Endothelial cell of umbilical vein (primary cell): ENCODE data around the gene CYP46A1. TPM values are rescaled to one million over a fixed set of nuclear protein-coding genes. Genes with fewer than 3 reads are reported as not detected.

Source experiments
- BruUV-seq: library from RNA; stranded (reverse); fragments of 400-500 nt; replicated peaks from 2 replicates; lab custom pipeline; 2021; lab: Mats Ljungman, UMichigan
- CTCF ChIA-PET: fragments of 300-600, 350-600 bp; sonication (Branson Sonifier 250); formaldehyde crosslinking; loops from one replicate; lab custom pipeline; 2021; ENCODE audit warnings: antibody characterized with exemption, inconsistent platforms; lab: Charles Lee
- POLR2A ChIA-PET: fragments of 300-600, 350-600 bp; sonication (Branson Sonifier 250); formaldehyde crosslinking; loops from one replicate; lab custom pipeline; 2021; ENCODE audit warnings: antibody characterized with exemption, inconsistent platforms; lab: Charles Lee
- DNase-seq: peaks from one replicate; pipeline ENCODE4 v3.0.0-alpha.2; 2011; ENCODE audit warnings: low read depth, low spot score
- FAIRE-seq: peaks from 2 replicates; lab custom pipeline; 2011; peaks lifted over from hg19 to GRCh38; lab: Jason Lieb, UNC
- H2AFZ ChIP-seq: 2 replicates; pipeline ENCODE4 v1.6.0; 2012; ENCODE audit warnings: low read depth, low read length, control low read depth, inconsistent platforms
- H3K27ac ChIP-seq: 2 replicates; pipeline ENCODE4 v1.5.1; 2011; ENCODE audit warnings: low read depth, mild to moderate bottlenecking, control low read depth, low read length, moderate library complexity; ENCODE audit not compliant: insufficient read depth
- H3K27me3 ChIP-seq, 2 experiments: 2 replicates each; pipeline versions ENCODE4 v1.6.0 to v1.6.1; 2011; ENCODE audit warnings: low read length in 2 of 2, mixed read lengths in 1 of 2; ENCODE audit not compliant: control insufficient read depth in 2 of 2, insufficient read depth in 2 of 2
- H3K36me3 ChIP-seq, 2 experiments: 2 replicates in 1 of 2; 3 replicates in 1 of 2; pipeline ENCODE4 v1.5.1; 2011; ENCODE audit warnings: low read length in 2 of 2, mild to moderate bottlenecking in 1 of 2, moderate library complexity in 1 of 2; ENCODE audit not compliant: control insufficient read depth in 2 of 2, insufficient read depth in 2 of 2; ENCODE audit errors: extremely low read depth in 1 of 2
- H3K4me1 ChIP-seq: 3 replicates; pipeline ENCODE4 v1.5.1; 2011; ENCODE audit warnings: mild to moderate bottlenecking, low read length; ENCODE audit not compliant: control insufficient read depth, insufficient read depth; ENCODE audit errors: extremely low read depth
- H3K4me2 ChIP-seq: 2 replicates; pipeline ENCODE4 v1.6.1; 2011; ENCODE audit warnings: low read length, control low read depth, mixed read lengths; ENCODE audit not compliant: insufficient read depth
- H3K4me3 ChIP-seq, 3 experiments: fragments of 200-600 bp in 1 of 3; sonication (generic), shearing (Covaris generic) in 1 of 3; replicated peaks in 1 of 3; 2 replicates each; pipeline ENCODE4 v1.5.1; 2011 to 2016; ENCODE audit warnings: control low read depth in 3 of 3, low read length in 3 of 3, mild to moderate bottlenecking in 2 of 3, inconsistent platforms in 1 of 3, low read depth in 1 of 3, moderate library complexity in 1 of 3; ENCODE audit not compliant: insufficient read depth in 1 of 3
- H3K79me2 ChIP-seq: 2 replicates; pipeline ENCODE4 v1.6.0; 2012; ENCODE audit warnings: low read length, inconsistent platforms; ENCODE audit not compliant: control insufficient read depth, insufficient read depth
- H3K9ac ChIP-seq: replicated peaks from 2 replicates; pipeline ENCODE3; 2011; ENCODE audit warnings: low read length, control low read depth; ENCODE audit not compliant: insufficient read depth; ENCODE audit errors: extremely low read depth
- H3K9me1 ChIP-seq: replicated peaks from 3 replicates; pipeline ENCODE4 v1.6.0; 2011; ENCODE audit warnings: mild to moderate bottlenecking, low read length; ENCODE audit not compliant: control insufficient read depth, insufficient read depth; ENCODE audit errors: extremely low read depth
- H3K9me3 ChIP-seq: replicated peaks from 2 replicates; pipeline ENCODE4 v1.5.1; 2012; ENCODE audit warnings: low read length, inconsistent platforms; ENCODE audit not compliant: control insufficient read depth, insufficient read depth
- H4K20me1 ChIP-seq: replicated peaks from 2 replicates; pipeline ENCODE3; 2011; ENCODE audit warnings: mild to moderate bottlenecking, low read length; ENCODE audit not compliant: control insufficient read depth, insufficient read depth; ENCODE audit errors: extremely low read depth
- CTCF ChIP-seq, 2 donors: IDR thresholded peaks; 1 replicate in 1 of 2; 2 replicates in 1 of 2; pipeline ENCODE4 v1.5.1; 2011; ENCODE audit warnings: low read length in 2 of 2, mild to moderate bottlenecking in 2 of 2, moderate library complexity in 2 of 2, control low read depth in 1 of 2, inconsistent platforms in 1 of 2, low read depth in 1 of 2; ENCODE audit not compliant: insufficient read depth in 1 of 2; ENCODE audit errors: extremely low read depth in 1 of 2
- EZH2 ChIP-seq: IDR thresholded peaks from 2 replicates; pipeline ENCODE4 v1.6.1; 2012; ENCODE audit warnings: borderline replicate concordance, low read depth, mild to moderate bottlenecking, moderate library complexity, low read length, inconsistent platforms; ENCODE audit not compliant: severe bottlenecking
- FOS ChIP-seq: IDR thresholded peaks from 2 replicates; pipeline ENCODE4 v1.6.1; 2011; ENCODE audit warnings: mild to moderate bottlenecking, low read length, moderate library complexity, borderline replicate concordance; ENCODE audit not compliant: insufficient read depth
- GATA2 ChIP-seq: IDR thresholded peaks from 2 replicates; pipeline ENCODE4 v1.7.0; 2011; ENCODE audit warnings: low read depth, mild to moderate bottlenecking, moderate library complexity, mixed read lengths, low read length; ENCODE audit not compliant: insufficient read length, insufficient read depth
- JUN ChIP-seq: IDR thresholded peaks from 2 replicates; pipeline ENCODE4 v1.6.1; 2011; ENCODE audit warnings: borderline replicate concordance, low read depth; ENCODE audit not compliant: insufficient read length, insufficient read depth
- MYC ChIP-seq: IDR thresholded peaks from one replicate; pipeline ENCODE4 v1.6.1; 2011; ENCODE audit warnings: mild to moderate bottlenecking, low read depth, low read length
- POLR2A ChIP-seq: IDR thresholded peaks from 2 replicates; pipeline ENCODE4 v1.6.1; 2012; ENCODE audit warnings: low read depth, mild to moderate bottlenecking, control low read depth, low read length
- POLR2AphosphoS5 ChIP-seq: IDR thresholded peaks from 2 replicates; pipeline ENCODE4 v1.6.1; 2012; ENCODE audit warnings: low read depth, mild to moderate bottlenecking, control low read depth, low read length, moderate library complexity; ENCODE audit not compliant: insufficient read depth
- dilution Hi-C: fragments of 300-500 bp; cut with MboI; formaldehyde crosslinking; loops from one replicate; pipeline ENCODE4 v1.15.0; 2019; ENCODE audit warnings: low sequenced_read_pairs; ENCODE audit not compliant: extremely low pct_ligation_motif_present
- intact Hi-C: fragments of 100-400 bp; cut with micrococcal nuclease; formaldehyde crosslinking; loops from one replicate; pipeline ENCODE4 v1.10.0; 2022
- polyA plus RNA-seq, 4 experiments: library from polyadenylated mRNA; depleted of rRNA in 3 of 4; stranded (reverse) in 3 of 4; unstranded in 1 of 4; fragments of >200 nt; gene quantifications; 2 replicates each; pipeline versions ENCODE4 v1.2.1 to v1.2.3, GENCODE V29; 2011 to 2012; ENCODE audit warnings: missing spikeins in 1 of 4
- total RNA-seq: library from RNA; stranded (reverse); gene quantifications from 2 replicates; pipeline ENCODE4 v1.2.3, GENCODE V29; 2021
- TF ChIP-seq, protein P1 (sequence below): IDR thresholded peaks from 2 replicates; pipeline ENCODE4 v1.6.1; 2011; ENCODE audit not compliant: insufficient read depth, insufficient read length

Gene CYP46A1
- total and polyA plus RNA-seq, 2 donors (not counting 3 experiments of a cell fraction or from before 2014, with no cell fraction given), result 0.03 to 0.24 TPM

DNA sequence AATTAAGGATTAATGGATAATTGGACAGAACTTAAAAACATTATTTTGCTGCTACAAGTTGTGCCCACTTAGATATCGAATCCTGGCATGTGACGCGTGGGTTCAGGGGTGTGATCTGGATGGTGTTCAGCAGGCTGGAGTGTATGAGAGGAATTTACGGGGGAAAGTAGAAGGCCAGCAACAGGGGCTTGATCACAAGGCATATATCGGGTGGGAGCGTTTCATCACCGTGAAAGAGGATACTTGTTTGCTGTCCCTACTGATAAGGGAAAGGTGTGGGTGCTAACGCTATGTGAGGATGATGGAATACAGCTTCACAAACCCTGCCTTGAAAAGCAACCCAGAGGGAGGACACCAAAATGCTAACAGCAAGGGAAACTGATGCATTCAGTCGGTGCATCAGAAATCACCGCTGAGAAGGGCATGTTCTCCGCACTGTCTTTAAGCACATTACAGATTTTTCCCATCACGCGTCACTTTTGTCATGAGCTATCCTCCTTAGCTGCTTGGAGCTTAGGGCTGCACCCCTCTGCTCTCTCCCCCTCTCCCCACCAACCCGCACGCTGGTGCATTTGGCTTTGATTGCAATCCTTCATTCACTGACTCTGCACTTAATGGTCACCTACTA, 25.8 kb upstream of the CYP46A1 start:
- dilution Hi-C loops, result no loop called here
- no peaks in the 10 kb centered on the region for H3K79me2 ChIP-seq
- no peaks in the 10 kb centered on the region for H3K36me3 ChIP-seq
- H3K4me1 ChIP-seq, result no peaks in the 10 kb centered on the region
- H3K4me2 ChIP-seq, result no peak overlapping the region
- no peak for DNase-seq
- TF ChIP-seq POLR2A (no peak), FOS (no peak), GATA2 (no peak), MYC (no peak), POLR2AphosphoS5 (no peak), JUN (no peak), CTCF (IDR thresholded peaks at IDR 0.05; ENCODE audit: extremely low read depth in 1 of 2, insufficient read depth in 1 of 2, low read depth in 1 of 2, low read length in 2 of 2) (no peak), EZH2 (no peak)
- TF ChIP-seq, protein P1, sequence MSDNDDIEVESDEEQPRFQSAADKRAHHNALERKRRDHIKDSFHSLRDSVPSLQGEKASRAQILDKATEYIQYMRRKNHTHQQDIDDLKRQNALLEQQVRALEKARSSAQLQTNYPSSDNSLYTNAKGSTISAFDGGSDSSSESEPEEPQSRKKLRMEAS, result no peak
- intact Hi-C loops, result no loop called here
- no peak overlapping the region for H3K9ac ChIP-seq
- no peak for FAIRE-seq
- H3K9me3 ChIP-seq, result no peaks in the 10 kb centered on the region
- ChIA-PET POLR2A (no interaction called here), CTCF (interaction anchor here (0.9 to 1.4 kb wide), 2 partner anchors 19 to 241 kb away, joined by 3 read pairs; no protein-coding TSS in a partner anchor)
- no peak overlapping the region for H2AFZ ChIP-seq
- H3K27me3 ChIP-seq, result peaks cover 38 to 45% of the 10 kb centered on the region in 2 experiments
- H4K20me1 ChIP-seq, result no peaks in the 10 kb centered on the region
- no peak overlapping the region for H3K4me3 ChIP-seq
- no peaks in the 10 kb centered on the region for H3K9me1 ChIP-seq
- no peak overlapping the region for H3K27ac ChIP-seq
- no TSS peak for BruUV-seq
